ENCODE results near the gene LBHD1.

Gene LBHD1

GRCh38 chr11:62715150-62716130, 43.4 kb upstream of the LBHD1 start:
- no peak for DNase-seq (ENCODE audit: extremely low spot score)
- CTCF ChIA-PET, result interaction anchor here (0.6 kb wide), 2 partner anchors 52 to 146 kb away, joined by 3 to 4 read pairs; no protein-coding TSS in a partner anchor
- POLR2A ChIA-PET, result interaction anchor here (0.6 to 3.4 kb wide), 4 partner anchors 11 to 124 kb away, joined by 3 to 18 read pairs (median 3); partner anchors contain the start of genes HNRNPUL2 and TUT1
- TF ChIP-seq FOXM1 (IDR thresholded peaks at IDR 0.05; ENCODE audit: borderline replicate concordance) (no peak), L3MBTL2 (conservative IDR thresholded peaks at IDR 0.05) (no peak), CTBP1 (IDR thresholded peaks at IDR 0.05; ENCODE audit: borderline replicate concordance) (no peak), ARNT (IDR thresholded peaks at IDR 0.05) (no peak), ZNF384 (IDR thresholded peaks at IDR 0.05) (no peak), SP1 (IDR thresholded peaks at IDR 0.05) (no peak), TARDBP (IDR thresholded peaks at IDR 0.05) (no peak), SUZ12 (IDR thresholded peaks at IDR 0.05) (no peak)

DNA sequence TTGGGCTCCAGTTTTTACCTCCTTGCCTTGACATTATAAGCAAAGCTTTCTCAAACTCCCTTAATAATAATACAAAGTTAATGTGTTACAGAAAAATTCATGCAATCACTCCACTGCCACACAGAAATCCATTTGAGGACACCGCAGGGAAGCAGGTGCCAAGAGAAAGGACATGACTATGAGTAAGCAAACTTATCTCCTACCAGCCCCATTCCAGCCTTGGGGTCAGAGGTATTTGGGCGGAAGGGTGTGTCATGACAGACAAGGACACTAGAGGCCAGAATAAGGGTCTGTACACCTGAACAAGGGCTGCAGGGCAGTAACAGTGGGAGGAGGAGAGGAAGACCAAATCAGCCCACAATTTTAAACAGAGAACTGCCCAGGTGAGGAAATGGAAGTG, 41.3 kb upstream of the LBHD1 start:
- TF ChIP-seq LEF1 (IDR thresholded peaks at IDR 0.05; ENCODE audit: borderline replicate concordance) (no peak), PKNOX1 (IDR thresholded peaks at IDR 0.05) (no peak), FOXM1 (IDR thresholded peaks at IDR 0.05; ENCODE audit: borderline replicate concordance) (no peak), HDGF (IDR thresholded peaks at IDR 0.05; ENCODE audit: borderline replicate concordance) (no peak), SP1 (IDR thresholded peaks at IDR 0.05) (no peak), NFRKB (IDR thresholded peaks at IDR 0.05) (no peak), ZNF384 (IDR thresholded peaks at IDR 0.05) (no peak), FOXK2 (IDR thresholded peaks at IDR 0.05) (no peak), CTBP1 (IDR thresholded peaks at IDR 0.05; ENCODE audit: borderline replicate concordance) (no peak), FOXA1 (IDR thresholded peaks at IDR 0.05) (no peak), ARNT (IDR thresholded peaks at IDR 0.05) (no peak), BHLHE40 (IDR thresholded peaks at IDR 0.05; ENCODE audit: borderline replicate concordance) (no peak), TARDBP (IDR thresholded peaks at IDR 0.05) (no peak), ELF4 (IDR thresholded peaks at IDR 0.05) (no peak), L3MBTL2 (conservative IDR thresholded peaks at IDR 0.05) (no peak), SUZ12 (IDR thresholded peaks at IDR 0.05) (no peak)
- ChIA-PET CTCF (no interaction called here), POLR2A (interaction anchor here (1.8 kb wide), 1 partner anchor 14 kb away, joined by 6 read pairs; the partner anchor contains the start of gene HNRNPUL2)
- no peak for DNase-seq (ENCODE audit: extremely low spot score)

DNA sequence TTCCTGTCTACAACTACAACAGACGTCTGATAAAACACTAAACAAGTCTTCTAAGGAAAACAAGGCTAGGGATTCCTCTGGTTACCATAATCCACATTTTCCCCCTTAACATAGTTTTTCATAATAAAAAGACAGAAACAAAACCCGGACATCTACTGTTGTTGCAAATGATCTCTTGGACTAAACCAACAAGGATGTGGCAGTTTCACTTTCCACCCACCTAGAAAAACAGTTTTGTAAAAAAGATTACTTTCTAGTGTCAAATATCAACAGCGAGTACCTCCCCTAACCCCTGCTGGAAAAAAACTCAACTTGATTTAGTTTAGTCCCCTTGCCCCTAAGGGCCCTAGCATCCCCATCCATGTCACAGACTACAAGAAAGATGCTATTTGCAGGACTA, 40.8 kb upstream of the LBHD1 start:
- TF ChIP-seq NFRKB (IDR thresholded peaks at IDR 0.05), result no peak
- no peak for TF ChIP-seq PKNOX1 (IDR thresholded peaks at IDR 0.05)
- TF ChIP-seq ZNF384 (IDR thresholded peaks at IDR 0.05), result no peak
- TF ChIP-seq FOXM1 (IDR thresholded peaks at IDR 0.05; ENCODE audit: borderline replicate concordance), result no peak
- TF ChIP-seq SUZ12 (IDR thresholded peaks at IDR 0.05), result no peak
- TF ChIP-seq L3MBTL2 (conservative IDR thresholded peaks at IDR 0.05), result no peak
- TF ChIP-seq CTBP1 (IDR thresholded peaks at IDR 0.05; ENCODE audit: borderline replicate concordance), result no peak
- no peak for TF ChIP-seq FOXK2 (IDR thresholded peaks at IDR 0.05)
- ChIA-PET CTCF (no interaction called here), POLR2A (interaction anchor here (1.0 to 1.8 kb wide), 2 partner anchors 13 to 14 kb away, joined by 5 to 6 read pairs; partner anchors contain the start of gene HNRNPUL2)
- no peak for DNase-seq (ENCODE audit: extremely low spot score)

DNA sequence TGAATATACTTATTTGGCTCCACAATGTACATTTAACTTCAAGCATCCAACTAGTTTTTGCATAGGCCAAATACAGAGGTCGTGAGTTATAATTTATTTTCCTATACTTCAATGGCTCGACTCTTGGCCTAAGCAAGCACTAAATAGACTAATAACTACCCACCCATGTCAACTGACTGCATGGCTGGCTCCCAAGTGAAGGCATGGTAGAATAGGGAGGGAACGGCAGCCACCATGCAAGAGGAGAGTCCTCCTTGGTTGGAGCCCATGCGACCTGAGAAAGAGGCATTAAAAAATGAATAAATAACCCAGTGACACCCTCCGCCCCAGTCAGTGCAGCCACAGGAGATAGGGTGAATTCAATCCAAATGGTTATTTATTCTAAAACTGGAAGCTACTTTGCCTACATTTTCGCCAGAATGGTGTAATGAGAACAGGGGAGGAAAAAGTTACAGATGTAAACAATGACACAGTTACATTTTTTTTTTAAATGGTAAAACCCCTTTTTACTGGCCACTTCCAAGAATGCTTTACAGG, 40.3 kb upstream of the LBHD1 start:
- CTCF ChIA-PET, result no interaction called here
- POLR2A ChIA-PET, result interaction anchor here (1.0 to 1.8 kb wide), 2 partner anchors 13 to 15 kb away, joined by 5 to 6 read pairs; partner anchors contain the start of gene HNRNPUL2
- TF ChIP-seq L3MBTL2 (conservative IDR thresholded peaks at IDR 0.05), result no peak
- no peak for TF ChIP-seq NFRKB (IDR thresholded peaks at IDR 0.05)
- no peak for TF ChIP-seq BHLHE40 (IDR thresholded peaks at IDR 0.05; ENCODE audit: borderline replicate concordance)
- TF ChIP-seq ZNF384 (IDR thresholded peaks at IDR 0.05), result no peak
- TF ChIP-seq FOXK2 (IDR thresholded peaks at IDR 0.05), result no peak
- no peak for TF ChIP-seq SUZ12 (IDR thresholded peaks at IDR 0.05)
- TF ChIP-seq FOXM1 (IDR thresholded peaks at IDR 0.05; ENCODE audit: borderline replicate concordance), result no peak
- no peak for TF ChIP-seq HDGF (IDR thresholded peaks at IDR 0.05; ENCODE audit: borderline replicate concordance)
- TF ChIP-seq TARDBP (IDR thresholded peaks at IDR 0.05), result no peak
- no peak for TF ChIP-seq LEF1 (IDR thresholded peaks at IDR 0.05; ENCODE audit: borderline replicate concordance)
- no peak for TF ChIP-seq SP1 (IDR thresholded peaks at IDR 0.05)
- no peak for TF ChIP-seq CTBP1 (IDR thresholded peaks at IDR 0.05; ENCODE audit: borderline replicate concordance)
- no peak for TF ChIP-seq FOXA1 (IDR thresholded peaks at IDR 0.05)
- no peak for TF ChIP-seq ARNT (IDR thresholded peaks at IDR 0.05)
- no peak for TF ChIP-seq ELF4 (IDR thresholded peaks at IDR 0.05)
- no peak for TF ChIP-seq PKNOX1 (IDR thresholded peaks at IDR 0.05)
- no peak for DNase-seq (ENCODE audit: extremely low spot score)

- no peak for TF ChIP-seq SP1 (IDR thresholded peaks at IDR 0.05)
- TF ChIP-seq L3MBTL2 (conservative IDR thresholded peaks at IDR 0.05), result no peak
- TF ChIP-seq CTBP1 (IDR thresholded peaks at IDR 0.05; ENCODE audit: borderline replicate concordance), result no peak
- no peak for TF ChIP-seq HDGF (IDR thresholded peaks at IDR 0.05; ENCODE audit: borderline replicate concordance)
- TF ChIP-seq TARDBP (IDR thresholded peaks at IDR 0.05), result no peak
- no peak for DNase-seq (ENCODE audit: extremely low spot score)
- POLR2A ChIA-PET, result interaction anchor here (0.6 to 6.6 kb wide), 6 partner anchors 16 to 131 kb away, joined by 3 to 65 read pairs (median 4); partner anchors contain the start of genes B3GAT3, HNRNPUL2, TTC9C and UQCC3
- CTCF ChIA-PET, result no interaction called here
Measured at GRCh38 chr11:62710001-62710345, 37.9 kb upstream of the LBHD1 start.

Measured in HEK293T (cell line).